HuH-7.5 (cell line): ENCODE results near the gene RPL15.
"Not testable (repeated sequence)": the region's sequence is repeated elsewhere in the genome, so short reads cannot be mapped to it uniquely, and the experiment has no call there.

Experiments
- DNase-seq: peaks from one replicate; pipeline ENCODE4 v3.0.0; 2011; ENCODE audit warnings: low spot score

RPL15 gene

DNA sequence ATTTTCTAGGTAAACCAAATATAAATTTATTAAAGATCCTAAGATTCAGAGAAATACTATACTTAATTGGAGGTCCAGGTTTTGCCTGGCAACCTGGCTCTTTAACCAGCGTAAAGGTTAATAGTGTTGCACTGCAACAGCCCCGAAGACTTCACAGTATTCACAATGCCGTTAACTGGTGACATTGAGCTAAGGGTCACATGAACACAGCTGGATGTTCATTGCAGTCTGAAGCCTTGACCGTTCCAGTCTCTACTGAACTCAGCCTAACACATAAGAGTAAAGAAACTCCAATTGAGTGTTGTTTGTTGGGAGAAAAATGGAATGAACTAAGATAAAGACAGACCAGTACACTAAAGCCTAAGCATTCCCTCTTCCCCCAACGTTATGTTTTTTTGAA is 27.0 kb upstream of the RPL15 start:
- no peak for DNase-seq

- DNase-seq, result no peak
Observed at GRCh38 chr3:23894254-23895061, 22.5 kb upstream of the RPL15 start.

DNA sequence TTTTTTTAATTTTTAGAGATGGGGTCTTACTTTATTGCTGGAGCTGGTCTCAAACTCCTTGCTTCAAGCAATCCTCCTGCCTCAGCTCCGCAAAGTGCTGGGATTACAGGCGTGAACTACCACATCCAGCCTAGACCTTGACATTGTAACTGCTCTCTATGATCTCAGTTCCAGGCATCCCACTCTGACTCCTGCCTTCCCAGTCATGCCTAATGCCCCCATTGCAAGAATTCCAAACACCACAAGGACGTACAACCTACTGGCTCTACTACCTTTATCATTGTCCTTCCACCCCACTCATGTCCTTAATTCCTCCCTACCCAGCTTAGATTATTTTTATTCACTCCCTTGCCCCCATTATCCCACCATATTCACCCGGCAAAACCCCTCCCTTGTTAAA is 21.8 kb upstream of the RPL15 start:
- DNase-seq, result no peak

- no peak for DNase-seq
Observed at GRCh38 chr3:23900744-23901143, 16.2 kb upstream of the RPL15 start.

DNA sequence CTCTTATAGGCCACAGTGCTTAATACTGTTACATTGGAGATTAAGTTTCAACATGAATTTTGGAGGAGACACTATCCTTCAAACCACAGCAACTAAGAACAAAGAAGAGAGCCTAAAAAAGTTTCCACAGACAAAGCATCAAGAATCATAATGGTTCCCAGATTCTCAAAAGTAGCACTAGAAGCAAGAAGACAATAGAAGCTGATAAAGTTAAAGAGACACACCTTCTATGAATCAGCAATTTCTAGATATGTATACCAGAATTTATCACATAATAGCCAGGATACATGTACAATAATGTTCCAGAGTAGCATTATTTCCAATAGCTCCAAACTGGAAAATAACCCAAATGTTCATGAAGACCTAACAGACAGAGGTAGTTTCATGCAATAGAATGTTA is 12.4 kb upstream of the RPL15 start:
- DNase-seq, result no peak

DNA sequence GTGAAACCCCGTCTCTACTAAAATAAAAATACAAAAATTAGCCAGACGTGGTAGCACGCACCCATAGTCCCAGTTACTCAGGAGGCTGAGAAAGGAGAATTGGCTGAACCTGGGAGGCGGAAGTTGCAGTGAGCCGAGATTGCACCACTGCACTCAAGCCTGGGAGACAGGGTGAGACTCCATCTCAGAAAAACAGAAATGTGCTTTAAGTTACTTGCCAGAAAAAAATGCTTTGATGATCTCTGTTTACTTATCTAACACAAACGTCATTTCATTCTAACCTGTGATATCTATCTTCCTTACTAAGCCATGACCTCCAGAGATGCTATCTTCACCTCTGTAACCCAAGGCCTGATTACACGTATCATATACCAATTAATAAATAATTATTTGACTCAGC is 7.6 kb upstream of the RPL15 start:
- no peak for DNase-seq

DNA sequence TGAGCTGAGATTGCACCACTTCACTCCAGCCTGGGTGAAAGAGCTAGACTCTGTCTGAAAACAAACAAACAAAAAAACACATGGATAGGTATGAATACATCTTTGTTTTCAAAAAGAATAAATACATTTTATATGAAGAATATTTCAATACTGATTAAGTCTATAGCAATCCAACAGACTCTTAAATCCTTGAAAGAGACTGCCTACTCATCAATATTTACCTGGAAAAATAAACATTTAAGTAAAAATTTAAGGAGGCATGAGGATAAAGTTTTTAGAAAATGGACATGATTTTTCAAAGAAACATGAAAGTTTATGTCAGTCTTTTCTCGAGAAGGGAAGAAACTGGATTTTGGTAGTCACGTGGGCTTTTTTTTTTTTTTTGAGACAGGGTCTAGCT is 5.5 kb upstream of the RPL15 start:
- no peak for DNase-seq

DNA sequence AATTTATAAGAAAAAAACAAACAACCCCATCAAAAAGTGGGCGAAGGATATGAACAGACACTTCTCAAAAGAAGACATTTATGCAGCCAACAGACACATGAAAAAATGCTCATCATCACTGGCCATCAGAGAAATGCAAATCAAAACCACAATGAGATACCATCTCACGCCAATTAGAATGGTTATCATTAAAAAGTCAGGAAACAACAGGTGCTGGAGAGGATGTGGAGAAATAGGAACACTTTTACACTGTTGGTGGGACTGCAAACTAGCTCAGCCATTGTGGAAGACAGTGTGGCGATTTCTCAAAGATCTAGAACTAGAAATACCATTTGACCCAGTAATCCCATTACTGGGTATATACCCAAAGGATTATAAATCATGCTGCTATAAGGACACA is 4.6 kb upstream of the RPL15 start:
- DNase-seq, result not testable (repeated sequence)

DNA sequence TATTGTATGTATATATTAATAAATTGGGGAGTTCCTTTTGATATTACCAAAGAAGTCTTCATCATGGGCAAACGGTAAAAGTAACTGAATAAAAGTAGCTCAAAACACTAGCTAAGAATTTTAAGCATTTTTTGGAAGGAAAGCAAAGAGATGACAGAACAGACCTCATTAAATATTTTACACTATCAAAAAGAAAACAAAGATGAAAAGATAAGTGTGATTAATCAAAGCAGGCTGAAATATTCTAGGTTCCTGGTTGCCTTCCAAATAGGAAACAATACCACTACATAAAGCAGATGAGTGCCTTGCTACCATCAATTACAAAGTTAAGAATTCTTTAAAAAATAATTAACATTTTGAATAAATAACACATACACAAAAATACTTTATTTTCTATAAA is 3.8 kb upstream of the RPL15 start:
- no peak for DNase-seq

- DNase-seq, result peak; percentile 33
Observed at GRCh38 chr3:23913873-23914743, 2.8 kb upstream of the RPL15 start.

- no peak for DNase-seq
Observed at GRCh38 chr3:23915537-23916108, 1.3 kb upstream of the RPL15 start.

DNA sequence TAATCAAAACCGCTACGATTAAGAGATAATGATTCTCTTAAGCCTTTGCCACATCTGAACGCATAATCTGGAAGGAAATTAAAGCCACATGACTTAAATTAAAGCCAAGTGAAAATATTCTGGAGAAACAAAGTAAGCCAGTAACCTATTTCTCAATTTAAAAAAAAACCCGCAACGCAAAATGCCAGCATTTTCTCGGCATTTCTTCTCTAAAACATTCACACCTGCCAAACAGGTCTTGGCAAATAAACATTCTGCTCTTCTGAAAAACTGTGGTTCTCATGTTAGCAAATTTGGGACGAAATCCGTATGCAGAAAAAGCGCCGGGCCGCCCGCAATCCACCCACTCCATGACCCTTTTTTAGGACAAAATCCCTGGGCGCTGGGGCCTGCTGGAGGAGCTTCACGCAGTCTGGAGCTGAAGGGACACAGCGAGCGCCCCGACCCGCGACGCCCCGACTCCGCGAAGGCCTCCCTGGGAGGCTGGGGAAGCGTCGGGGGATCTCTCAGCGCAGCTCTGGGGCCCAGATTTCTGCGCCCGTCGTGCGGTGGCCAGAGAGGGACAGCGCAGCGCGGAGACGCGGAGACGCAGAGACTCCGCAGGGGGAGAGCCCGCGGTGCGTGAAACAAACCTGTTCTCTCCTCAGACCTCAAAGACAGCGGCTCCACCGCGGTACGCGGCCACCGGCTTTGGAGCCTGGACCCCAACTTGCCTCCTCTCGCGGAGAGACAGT is 613 bp upstream of the RPL15 start:
- DNase-seq, result no peak

DNA sequence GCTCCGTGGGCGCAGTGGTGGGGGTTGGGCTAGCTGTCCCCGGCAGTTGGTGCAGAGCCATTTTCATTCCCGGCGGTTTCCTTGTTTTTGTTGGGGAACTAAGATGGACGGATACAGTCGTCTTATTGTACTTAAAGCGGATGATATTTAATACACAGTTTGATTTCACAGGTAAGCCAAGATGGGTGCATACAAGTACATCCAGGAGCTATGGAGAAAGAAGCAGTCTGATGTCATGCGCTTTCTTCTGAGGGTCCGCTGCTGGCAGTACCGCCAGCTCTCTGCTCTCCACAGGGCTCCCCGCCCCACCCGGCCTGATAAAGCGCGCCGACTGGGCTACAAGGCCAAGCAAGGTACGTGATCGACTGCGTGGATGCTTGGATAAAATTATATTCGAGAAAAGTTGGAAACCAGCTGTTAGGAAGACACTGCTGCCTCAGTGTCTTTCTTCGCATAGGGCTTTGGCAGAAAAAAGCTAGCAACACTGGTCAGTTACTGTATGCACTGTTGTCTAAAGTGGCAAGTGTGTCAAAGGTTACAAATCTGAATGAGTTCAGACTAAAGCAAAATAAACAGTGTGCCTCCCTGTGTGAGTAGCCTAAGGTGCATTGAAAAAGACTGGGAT is 859 bp downstream of the RPL15 start:
- DNase-seq, result peak; percentile 26

DNA sequence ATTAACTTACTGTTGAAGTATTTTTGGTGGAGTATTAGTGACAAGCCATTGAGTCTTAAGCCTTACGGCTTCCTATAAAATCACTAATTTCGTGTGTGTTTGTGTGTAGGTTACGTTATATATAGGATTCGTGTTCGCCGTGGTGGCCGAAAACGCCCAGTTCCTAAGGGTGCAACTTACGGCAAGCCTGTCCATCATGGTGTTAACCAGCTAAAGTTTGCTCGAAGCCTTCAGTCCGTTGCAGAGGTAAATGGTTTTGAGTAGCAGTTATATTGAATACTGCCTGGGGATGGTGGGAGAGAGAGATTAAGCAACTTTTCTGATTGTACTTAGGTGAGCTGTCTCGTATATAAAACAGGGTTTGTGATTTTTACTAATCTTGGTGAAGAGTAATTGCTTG is 1.4 kb downstream of the RPL15 start:
- not testable (repeated sequence) for DNase-seq

DNA sequence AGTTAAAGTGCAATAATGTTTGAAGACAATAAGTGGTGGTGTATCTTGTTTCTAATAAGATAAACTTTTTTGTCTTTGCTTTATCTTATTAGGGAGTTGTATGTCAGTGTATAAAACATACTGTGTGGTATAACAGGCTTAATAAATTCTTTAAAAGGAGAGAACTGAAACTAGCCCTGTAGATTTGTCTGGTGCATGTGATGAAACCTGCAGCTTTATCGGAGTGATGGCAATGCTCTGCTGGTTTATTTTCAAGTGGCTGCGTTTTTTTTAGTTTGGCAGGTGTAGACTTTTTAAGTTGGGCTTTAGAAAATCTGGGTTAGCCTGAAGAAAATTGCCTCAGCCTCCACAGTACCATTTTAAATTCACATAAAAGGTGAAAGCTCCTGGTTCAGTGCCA is 2.7 kb downstream of the RPL15 start:
- DNase-seq, result no peak

- no peak for DNase-seq
Observed at GRCh38 chr3:23920151-23920655, 3.3 kb downstream of the RPL15 start.

DNA sequence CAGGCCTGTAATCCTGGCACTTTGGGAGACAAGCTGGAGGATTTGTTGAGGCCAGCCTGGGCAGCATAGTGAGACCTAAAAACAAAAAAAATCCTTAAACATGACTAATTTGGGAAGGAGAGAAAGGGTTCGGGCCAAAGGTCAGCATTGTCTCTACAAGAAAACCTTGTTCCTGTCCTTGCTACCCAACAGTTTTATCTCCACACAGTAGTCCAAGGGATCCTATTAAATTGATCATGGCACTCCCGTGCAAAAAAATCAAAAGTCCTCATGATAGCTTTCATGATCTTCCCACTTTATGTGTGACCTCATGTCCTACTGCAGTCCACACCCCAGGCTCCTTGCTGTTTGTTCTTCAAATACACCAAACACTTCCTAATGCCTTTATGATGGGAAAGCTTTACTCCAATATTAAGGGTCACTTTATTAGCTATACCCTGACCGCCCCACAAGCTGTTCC is 4.2 kb downstream of the RPL15 start:
- DNase-seq, result no peak

DNA sequence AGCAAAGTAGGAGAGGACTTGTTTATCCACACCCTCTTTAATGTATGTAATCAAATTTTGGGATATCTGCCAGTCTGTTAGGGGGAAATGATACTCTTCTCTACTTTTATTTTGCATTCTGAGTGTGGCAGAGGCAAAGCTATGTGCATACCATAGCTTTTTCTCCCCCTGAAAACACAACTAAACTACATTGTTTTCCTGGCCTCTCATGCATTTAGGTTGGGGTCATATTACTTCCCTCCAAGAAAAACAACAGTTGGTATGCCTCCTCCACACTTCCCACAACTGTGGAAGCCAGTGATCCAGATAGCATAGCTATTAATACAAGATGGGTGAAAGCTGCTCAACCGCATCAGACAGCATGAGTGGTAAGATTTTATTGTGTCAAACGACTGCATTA is 6.9 kb downstream of the RPL15 start:
- DNase-seq, result no peak

DNA sequence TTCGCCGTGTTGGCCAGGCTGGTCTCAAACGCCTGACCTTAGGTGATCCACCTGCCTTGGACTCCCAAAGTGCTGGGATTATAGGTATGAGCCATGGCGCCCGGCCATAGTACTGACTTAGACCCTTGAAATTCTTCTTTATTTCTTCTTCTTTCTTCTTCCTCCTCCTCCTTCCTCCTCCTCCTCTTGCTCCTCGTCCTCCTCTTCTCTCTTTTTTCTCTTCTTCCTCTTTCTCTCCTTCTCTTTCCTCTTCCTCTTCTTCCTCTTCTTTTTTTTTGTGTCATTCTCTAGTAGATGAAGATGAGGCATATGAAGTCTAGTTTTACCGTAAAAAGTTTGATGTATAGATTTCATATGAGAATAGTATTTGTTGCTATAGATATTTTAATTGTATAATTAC is 9.3 kb downstream of the RPL15 start:
- DNase-seq, result no peak

DNA sequence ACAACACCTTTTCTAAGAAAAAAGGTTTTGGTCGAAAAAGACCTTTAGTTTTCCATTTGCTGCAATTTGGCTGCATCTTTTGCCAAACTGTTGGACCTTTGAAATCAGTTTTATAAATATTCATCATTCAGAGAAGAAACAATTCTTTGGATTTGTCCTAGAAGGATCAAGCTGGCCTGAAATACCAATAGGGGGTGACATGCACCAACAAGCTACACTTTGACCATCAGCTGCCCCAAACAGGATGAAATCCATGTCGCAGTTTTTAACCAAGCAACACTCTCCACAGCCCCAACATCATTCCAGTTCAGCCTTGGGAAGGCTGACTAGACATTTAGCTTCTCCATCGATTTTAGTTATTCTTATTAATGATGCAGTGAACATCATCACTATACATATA is 9.8 kb downstream of the RPL15 start:
- DNase-seq, result no peak

DNA sequence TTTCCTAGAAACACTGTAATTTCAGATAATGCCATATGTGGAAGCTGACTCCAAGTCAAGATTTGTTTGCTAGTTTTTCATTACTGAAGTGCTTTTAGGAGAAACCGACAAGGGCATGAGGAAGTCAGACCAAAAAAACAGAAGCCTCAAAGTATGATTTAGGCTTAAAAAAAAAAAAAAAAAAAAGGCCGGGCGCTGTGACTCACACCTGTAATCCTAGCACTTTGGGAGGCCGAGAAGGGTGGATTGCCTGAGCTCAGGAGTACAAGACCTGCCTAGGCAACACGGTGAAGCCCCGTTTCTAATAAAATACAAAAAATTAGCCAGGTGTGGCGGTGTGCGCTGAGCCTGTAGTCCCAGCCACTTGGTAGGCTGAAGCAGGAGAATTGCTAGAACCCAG is 11.6 kb downstream of the RPL15 start:
- DNase-seq, result no peak

DNA sequence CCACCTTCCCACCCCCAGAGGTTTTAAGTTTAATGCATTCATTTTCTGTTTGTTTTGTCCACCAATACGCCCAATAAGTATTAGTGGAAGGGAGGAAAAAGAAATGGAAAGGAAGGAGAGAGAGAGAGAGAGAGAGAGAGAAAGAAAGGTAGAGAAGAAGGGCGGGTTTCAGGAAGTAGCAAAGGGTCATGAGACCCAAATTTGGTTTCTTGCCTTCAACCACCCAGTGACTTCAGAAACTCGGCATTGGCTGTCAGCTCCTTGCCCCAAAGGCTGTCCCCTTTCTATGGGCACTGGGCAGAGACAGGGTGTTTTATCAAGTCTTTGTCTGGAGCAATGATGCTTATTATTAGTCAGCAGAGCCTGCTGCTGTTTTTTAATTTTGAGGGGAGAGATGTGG is 14.7 kb downstream of the RPL15 start:
- no peak for DNase-seq
